GM15510 (cell line): ENCODE data around the gene EFCAB6.

ENCODE experiments used
- POLR2A ChIP-seq: IDR thresholded peaks from 3 replicates; pipeline ENCODE4 v1.6.1; 2011; ENCODE audit warnings: borderline replicate concordance; ENCODE audit not compliant: insufficient read length; ENCODE audit errors: extremely low read depth

EFCAB6 gene

DNA sequence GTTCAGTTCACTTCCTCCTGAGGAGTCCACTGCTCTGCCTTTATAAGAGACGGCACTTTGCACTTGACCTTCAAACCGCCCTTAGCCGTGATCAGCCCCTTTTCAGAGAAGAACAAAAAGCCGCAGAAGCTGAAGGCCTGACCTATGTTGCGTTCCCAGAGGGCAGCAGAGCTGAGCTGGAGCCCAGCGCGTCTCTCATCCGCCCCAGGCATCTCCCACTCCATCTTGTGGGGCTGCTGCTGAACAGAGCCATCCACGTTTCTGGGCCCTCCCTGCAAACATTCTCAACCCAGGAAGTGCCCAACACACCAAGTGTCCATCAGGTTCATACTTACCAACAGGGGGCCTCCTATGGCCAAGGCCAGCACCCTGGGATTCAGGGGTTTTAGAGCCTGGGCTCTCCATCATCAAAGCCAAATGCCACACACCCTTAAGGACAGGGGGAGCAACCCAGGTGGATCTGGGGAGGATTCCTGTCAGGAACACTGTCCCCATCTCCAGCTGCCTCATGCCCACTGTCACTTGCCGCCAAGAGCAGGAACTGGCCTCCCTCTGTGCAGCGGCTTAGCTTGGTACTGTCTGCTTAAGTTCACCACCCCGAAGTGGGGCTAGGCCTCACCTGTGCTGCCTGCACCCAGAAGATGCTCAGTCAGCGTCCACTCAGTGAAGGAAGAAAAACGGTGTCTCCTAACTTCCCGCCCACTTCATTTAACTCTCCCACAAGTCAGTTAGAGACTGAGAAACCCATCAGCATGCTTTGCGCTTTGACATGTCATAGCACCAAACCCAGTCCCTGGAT lies 16.0 kb upstream of the EFCAB6 start:
- no peak for TF ChIP-seq POLR2A

DNA sequence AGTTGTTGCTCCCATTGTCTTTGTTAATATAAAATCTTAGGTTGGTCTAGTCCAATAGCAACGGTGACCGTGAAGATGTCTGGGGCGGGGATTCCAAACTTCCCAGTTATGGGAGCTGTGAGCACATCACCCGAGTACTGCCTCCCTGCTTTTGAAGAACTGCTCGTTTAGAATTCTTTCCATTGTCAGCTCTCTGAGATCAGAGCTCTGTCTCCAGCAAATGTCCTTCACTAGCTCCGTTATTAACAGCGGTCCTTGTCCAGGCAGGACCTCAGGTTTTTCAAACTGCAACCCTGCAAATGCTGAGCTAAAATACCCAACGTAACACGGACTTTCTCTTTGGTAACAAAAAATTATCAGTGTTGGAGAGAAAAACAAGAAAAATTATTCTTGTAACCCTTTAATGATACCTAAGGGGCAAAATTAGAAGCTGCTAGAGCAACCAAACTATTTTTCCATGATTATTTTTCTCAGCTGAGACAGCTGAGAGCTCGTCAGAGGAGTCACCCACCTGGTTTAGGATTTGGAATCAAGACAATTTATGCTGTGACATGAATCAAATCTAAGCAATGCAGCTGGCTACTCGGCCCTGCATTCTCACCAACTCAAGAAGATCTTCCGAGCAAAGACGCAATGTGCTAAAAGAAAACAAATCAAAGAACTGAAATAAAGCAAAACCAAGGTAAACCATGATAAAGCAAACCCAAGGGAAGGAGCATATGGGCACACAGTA lies 15.1 kb upstream of the EFCAB6 start:
- no peak for TF ChIP-seq POLR2A

DNA sequence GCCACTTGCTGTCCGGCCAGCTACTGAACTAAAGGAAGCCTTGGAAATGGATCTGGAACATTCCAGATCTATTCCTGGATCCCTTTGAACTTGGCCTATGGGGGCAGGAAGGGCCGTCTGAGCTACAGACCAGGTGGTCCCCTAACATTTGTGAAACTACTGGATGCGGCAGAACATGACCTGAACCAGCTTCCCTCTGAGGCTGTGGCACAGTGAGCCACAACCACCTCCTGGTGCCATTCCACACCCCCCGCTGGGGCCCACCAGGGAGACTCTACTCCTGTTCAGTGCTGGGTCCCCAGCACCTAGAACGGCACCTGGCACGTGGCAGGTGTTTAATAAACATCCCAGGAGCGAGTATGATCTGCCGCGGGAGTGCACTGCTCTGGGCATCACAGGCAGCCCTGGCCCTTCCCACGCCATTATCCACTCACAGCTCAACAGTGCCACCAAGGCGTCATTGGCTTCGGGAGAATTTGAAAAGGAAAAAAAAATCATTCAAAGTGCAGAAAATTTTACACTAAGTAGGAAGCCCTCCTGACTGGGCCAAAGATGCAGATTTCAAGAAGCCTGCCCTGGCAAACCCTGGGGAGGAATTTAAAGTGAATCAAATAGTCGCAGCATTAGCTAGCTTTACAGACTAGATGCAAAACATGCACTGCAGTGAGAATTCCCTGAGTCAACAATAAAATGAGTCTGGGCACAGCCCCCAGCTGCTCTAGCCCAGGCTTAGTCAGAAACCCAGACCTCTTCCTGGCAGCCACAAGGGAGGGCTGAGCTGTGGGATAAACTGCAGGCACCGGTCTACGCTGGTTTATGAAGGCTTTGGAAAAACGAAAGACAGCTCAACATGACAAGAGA lies 14.3 kb upstream of the EFCAB6 start:
- TF ChIP-seq POLR2A = no peak

DNA sequence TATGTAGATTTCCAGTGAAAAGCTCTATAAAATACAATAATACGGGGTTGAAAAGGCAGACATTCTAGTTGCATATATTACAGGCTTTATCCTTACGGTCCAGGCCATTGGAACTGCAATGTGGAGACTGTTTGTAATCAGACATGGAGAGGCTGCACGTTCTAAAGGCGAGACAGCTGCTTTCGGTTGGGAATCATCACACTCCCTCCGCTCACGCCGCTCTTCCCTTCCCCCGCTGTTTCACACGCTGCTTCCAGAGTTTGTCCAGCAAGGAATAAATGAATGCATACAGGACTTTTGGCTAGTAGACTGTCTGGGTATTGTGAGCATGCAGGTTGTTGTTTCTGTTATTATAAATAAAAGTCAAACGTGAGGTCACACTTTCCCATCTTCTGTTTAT lies 13.5 kb upstream of the EFCAB6 start:
- TF ChIP-seq POLR2A = no peak

DNA sequence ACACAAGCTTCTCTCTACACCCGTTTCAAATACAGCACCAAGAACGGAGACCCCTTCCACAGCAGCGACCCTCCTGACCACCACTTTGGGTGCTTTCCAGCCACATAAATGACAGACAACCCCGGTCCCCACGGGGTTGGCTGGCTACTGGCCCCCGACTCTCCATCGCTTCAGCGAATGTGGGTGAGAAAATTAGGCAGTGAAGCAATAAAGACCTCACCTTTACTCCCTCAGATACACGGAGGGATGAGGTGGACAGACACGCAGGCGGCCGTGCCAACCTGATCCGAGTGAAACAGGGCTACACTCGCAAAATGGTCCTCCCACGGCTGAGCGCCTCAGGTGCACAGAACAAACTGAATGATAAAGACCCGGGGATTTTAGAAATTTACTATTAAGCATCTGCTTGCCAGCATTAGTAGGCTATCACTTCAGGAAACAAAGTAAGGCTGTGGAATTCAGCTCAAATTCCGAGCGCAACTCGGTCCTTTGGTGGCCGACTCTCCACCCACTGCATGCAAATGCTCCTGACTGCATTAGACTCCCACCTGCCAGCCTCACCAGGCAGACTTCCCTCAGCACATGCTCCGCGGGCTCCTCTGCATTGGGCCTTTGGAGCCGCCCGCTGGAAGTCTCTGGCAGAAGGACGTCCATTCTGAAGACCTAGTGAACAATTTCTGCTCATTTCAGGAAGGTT lies 12.8 kb upstream of the EFCAB6 start:
- no peak for TF ChIP-seq POLR2A

DNA sequence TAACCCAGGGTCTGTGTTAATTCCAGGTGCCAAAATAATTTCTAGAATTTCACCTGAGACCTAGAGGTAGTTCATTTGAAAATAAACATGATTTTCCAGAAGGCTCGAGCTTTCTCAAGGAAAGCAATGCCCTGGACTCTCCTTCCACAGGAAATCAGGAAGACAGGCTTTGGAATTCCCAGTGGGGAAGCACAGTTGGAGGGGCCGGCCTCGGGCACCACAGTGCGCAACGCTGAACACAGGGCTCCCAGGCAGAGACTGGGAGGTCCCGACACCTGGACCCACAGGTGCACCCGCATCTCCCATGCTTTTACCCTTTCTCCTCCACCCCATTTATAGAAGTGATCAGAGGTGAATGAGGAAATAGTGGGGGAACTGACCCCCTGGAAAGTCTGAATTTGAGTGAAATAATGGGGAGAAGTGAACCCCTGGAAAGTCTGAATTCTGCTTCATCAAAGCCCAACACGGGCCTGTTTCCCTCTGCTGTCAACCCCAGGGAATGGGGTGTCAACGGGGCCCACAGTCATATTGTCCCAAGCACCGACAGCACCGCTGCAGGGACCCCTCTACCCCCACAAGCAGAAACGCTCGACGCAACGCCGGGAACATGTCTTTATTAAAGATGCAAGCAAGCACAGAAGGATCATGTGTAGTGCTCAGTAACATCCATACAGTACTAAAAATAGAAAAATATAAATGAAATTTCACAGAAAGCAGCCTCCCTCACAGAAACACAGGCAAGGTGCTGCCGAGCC lies 12.0 kb upstream of the EFCAB6 start:
- no peak for TF ChIP-seq POLR2A

DNA sequence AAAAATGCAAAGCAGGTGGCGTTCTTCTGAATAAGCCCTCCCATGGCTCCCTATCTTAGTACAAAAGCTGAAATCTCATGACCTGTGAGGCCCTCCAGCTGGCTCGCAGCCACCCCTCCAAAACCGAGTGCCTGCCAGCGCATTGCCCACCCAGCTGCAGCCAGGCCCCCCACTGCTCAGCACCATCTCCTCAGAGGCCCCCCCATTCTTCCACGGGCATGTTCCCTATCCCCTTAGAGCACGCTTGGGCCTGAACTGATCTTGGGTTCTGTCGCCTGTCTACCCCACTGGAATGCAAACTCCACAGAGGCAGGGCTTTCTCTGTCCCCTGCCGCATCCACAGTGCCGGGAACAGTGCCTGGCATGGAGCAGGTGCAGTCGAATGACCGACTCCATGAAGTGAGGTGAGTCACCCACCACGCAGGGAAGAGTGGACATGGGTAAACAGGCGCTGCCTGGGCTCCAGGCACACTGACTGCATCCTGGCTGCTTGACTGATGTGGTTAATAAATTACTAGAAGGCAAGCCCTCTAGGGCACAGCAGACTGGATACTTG lies 11.3 kb upstream of the EFCAB6 start:
- TF ChIP-seq POLR2A = no peak

DNA sequence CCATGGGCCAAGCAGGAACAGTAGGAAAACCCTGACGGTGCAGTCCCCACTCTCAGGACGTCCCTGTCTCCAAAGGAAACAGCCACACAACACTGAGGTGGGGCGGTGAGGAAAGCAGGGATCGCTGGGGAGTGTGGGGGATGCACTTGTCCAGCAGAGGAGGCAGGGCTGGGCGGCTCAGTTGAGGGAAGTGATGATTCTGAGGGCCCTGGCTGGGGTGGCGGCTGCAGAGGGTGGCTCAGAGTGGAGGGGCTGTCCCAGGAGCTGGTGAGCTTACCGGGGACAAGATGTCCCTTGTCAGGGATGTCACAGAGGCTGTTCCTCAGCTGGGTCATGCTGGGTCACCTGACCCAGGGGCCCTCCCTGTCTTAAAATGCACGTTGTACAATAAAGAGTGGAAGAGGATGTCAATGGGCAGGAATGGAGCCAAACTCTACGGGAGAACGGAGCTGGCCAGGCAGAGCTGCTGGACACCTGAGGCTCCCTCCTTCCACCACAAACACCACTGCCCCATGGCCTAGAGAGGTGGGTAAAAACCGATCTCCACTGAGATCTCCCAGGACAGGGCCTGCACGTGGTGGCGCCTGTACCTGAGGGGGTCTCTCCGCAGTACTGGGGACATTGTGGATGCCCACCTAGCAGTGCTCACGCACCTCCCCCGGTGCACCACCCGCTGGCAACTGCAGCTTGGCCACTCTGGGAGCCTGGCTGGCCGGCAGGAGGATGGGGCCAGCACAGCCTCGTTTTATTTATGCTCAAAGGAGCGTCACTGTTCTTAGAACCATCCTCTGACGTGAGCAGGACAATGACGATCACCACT lies 9.7 kb upstream of the EFCAB6 start:
- no peak for TF ChIP-seq POLR2A

DNA sequence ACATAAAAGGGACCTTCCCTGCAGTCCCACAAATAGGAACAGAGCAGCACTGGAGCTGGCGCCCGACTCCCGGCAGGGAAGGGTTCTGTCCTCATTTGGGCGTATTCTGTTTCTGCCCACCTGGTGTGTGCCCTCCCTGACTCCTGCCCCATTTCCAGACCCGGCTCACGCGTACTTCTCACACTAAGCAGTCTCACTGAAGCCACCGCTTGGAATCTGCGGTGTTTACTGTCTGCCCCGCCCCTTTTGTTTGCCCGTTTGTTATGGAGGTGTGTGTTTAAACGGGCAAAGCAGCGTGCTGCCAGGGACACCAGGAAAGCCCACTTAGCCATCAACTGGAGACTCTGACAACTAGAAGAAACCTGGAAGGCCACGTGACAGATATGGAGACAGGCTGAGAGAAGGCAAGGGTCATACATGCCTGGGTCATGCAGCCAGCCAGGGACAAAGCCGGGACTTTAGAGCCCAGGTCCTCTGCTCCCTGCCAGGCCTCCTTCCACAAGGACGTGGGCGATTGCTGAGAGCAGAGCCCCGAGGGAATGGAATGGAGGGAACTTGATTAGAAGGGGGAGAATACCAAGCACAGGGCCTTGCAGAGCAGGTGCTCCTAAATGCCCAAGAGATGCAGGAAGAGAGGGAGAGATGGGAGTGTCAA lies 8.7 kb upstream of the EFCAB6 start:
- TF ChIP-seq POLR2A = no peak

DNA sequence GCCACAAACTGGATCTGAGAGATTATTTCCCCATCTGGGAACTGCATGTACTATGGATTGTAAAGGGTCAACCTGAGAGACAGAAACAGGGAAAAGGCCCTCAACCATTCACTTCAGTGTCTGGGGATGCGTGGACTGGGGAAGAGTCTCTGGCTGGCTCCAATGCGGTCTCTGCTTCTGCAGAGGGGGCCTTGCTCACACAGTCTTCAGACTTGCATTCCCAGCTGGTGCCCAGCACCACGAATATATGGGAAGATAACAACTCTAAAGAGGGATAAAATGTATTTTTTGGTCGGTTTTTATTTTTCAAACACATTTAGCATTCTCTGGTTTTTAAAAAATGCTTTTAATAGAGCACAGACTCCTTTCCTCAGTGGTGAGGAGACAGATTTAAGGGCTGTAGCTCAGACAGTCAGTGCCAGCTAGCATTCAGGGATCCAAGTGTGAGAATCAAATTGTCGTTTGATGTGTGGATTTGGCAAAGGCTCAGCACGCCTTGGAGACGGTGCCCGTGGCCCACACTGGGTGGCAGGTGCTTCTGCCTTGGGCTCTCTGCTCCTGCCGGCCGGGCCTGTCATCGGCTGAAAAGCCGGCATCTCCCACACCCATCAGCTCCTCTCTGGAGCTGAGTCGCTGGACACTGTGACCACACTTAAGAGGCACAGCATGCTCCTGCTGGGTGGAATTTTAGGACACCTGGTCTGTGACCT lies 8.0 kb upstream of the EFCAB6 start:
- TF ChIP-seq POLR2A = no peak

DNA sequence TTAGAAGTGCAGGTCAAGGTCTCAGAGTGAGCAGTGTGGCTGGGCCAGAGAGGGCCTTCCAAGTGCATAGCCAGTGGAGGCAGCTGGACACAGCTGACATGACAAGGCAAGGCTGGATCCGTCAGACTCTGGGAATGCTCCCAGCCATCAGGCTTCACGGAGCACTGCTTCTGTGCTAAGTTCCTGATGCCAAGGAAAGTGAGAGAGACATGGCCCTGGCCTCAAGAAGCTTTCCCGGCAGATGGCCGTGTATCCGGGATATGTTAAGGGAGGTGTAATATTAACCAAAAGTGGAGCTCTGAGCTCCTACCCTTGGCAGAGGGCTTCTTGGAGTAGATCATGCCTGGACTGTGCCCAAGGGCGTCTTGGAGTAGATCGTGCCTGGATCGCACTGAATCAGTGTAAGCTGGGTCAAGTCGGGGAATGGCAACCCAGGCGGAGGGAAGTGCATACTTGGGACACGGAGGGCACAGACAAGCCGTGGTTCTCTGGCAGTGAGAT lies 7.4 kb upstream of the EFCAB6 start:
- no peak for TF ChIP-seq POLR2A
